Loucy (cell line): ENCODE results near the gene CENPB.

Source experiments
- H2AFZ ChIP-seq: fragments of 200-600 bp; sonication (generic); 2 replicates; pipeline ENCODE4 v1.6.0; 2016; ENCODE audit warnings: antibody characterized with exemption, mild to moderate bottlenecking, low read length, moderate library complexity
- H3F3A ChIP-seq: fragments of 200-600 bp; 2 replicates; pipeline ENCODE4 v1.6.0; 2016; ENCODE audit warnings: antibody characterized with exemption, low read depth, mild to moderate bottlenecking
- H3K27me3 ChIP-seq: fragments of 200-600 bp; sonication (generic); 2 replicates; pipeline ENCODE4 v1.6.1; 2014; ENCODE audit warnings: low read length, mild to moderate bottlenecking; ENCODE audit not compliant: insufficient read depth, poor library complexity, severe bottlenecking
- H3K36me3 ChIP-seq: fragments of 200-600 bp; sonication (generic); 2 replicates; pipeline ENCODE4 v1.6.1; 2016; ENCODE audit warnings: low read length; ENCODE audit not compliant: insufficient read depth
- H3K4me1 ChIP-seq: fragments of 200-600 bp; sonication (generic); 2 replicates; pipeline ENCODE4 v1.5.1; 2014; ENCODE audit warnings: low read length, mild to moderate bottlenecking; ENCODE audit not compliant: insufficient read depth, poor library complexity, severe bottlenecking
- H3K4me2 ChIP-seq: fragments of 200-600 bp; sonication (generic); 2 replicates; pipeline ENCODE4 v1.6.0; 2014; ENCODE audit warnings: antibody characterized with exemption, low read length, low read depth, mild to moderate bottlenecking; ENCODE audit not compliant: poor library complexity, severe bottlenecking
- H3K4me3 ChIP-seq: fragments of 200-600 bp; sonication (generic); 2 replicates; pipeline ENCODE4 v1.5.1; 2014; ENCODE audit warnings: low read length, mild to moderate bottlenecking, mixed read lengths; ENCODE audit not compliant: poor library complexity, severe bottlenecking
- H3K79me2 ChIP-seq: fragments of 200-600 bp; sonication (generic); 2 replicates; pipeline ENCODE4 v1.6.1; 2014; ENCODE audit warnings: low read length; ENCODE audit not compliant: insufficient read depth
- H3K9ac ChIP-seq: fragments of 200-600 bp; sonication (generic); 2 replicates; pipeline ENCODE4 v1.6.0; 2014; ENCODE audit warnings: mild to moderate bottlenecking, low read depth, low read length, moderate library complexity; ENCODE audit not compliant: poor library complexity, severe bottlenecking
- H3K9me2 ChIP-seq: fragments of 200-600 bp; sonication (generic); replicated peaks from 2 replicates; pipeline ENCODE4 v1.6.1; 2016; ENCODE audit warnings: low read depth, low read length, mixed read lengths
- H3K9me3 ChIP-seq: fragments of 200-600 bp; sonication (generic); 2 replicates; pipeline ENCODE4 v1.6.1; 2014; ENCODE audit warnings: mild to moderate bottlenecking, antibody characterized with exemption, low read length, low read depth; ENCODE audit not compliant: insufficient read depth
- H4K20me1 ChIP-seq: fragments of 200-600 bp; sonication (generic); 2 replicates; pipeline ENCODE4 v1.6.0; 2014; ENCODE audit warnings: antibody characterized with exemption, low read length, mild to moderate bottlenecking; ENCODE audit not compliant: insufficient read depth, poor library complexity, severe bottlenecking
- CTCF ChIP-seq: fragments of 200-600 bp; sonication (generic); conservative IDR thresholded peaks from 2 replicates; pipeline ENCODE4 v1.5.1; 2014; ENCODE audit warnings: mild to moderate bottlenecking, antibody characterized with exemption, low read length
- EZH2phosphoT487 ChIP-seq: fragments of 200-600 bp; IDR thresholded peaks from 2 replicates; pipeline ENCODE4 v1.6.1; 2018; ENCODE audit warnings: antibody characterized with exemption, mild to moderate bottlenecking, moderate library complexity, borderline replicate concordance

Gene CENPB

GRCh38 chr20:3753501-3754275, 32.9 kb downstream of the CENPB start:
- Histone ChIP-seq H2AFZ (no peak overlapping the region), H3F3A (no peaks in the 10 kb centered on the region), H3K9ac (no peak overlapping the region), H4K20me1 (no peaks in the 10 kb centered on the region), H3K27me3 (no peaks in the 10 kb centered on the region), H3K79me2 (no peaks in the 10 kb centered on the region), H3K36me3 (peaks cover 8% of the 10 kb centered on the region; the same call in 1 of the 2 replicates), H3K4me1 (no peaks in the 10 kb centered on the region), H3K4me3 (no peak overlapping the region), H3K9me2 (no peaks in the 10 kb centered on the region), H3K4me2 (no peak overlapping the region), H3K9me3 (no peaks in the 10 kb centered on the region)
- TF ChIP-seq CTCF: no peak
- TF ChIP-seq EZH2phosphoT487: no peak

GRCh38 chr20:3753098-3753497, 33.4 kb downstream of the CENPB start:
- Histone ChIP-seq H4K20me1 (no peaks in the 10 kb centered on the region), H3K9ac (no peak overlapping the region), H3K4me2 (no peak overlapping the region), H3K4me1 (no peaks in the 10 kb centered on the region), H3K27me3 (no peaks in the 10 kb centered on the region), H2AFZ (no peak overlapping the region), H3K36me3 (peaks cover 4% of the 10 kb centered on the region; the same call in 1 of the 2 replicates), H3K9me3 (no peaks in the 10 kb centered on the region), H3K79me2 (no peaks in the 10 kb centered on the region), H3F3A (no peaks in the 10 kb centered on the region), H3K4me3 (no peak overlapping the region), H3K9me2 (no peaks in the 10 kb centered on the region)
- peak; percentile 78 for TF ChIP-seq CTCF
- TF ChIP-seq EZH2phosphoT487: no peak

GRCh38 chr20:3752386-3752759, 34.2 kb downstream of the CENPB start:
- no peaks in the 10 kb centered on the region; the same call in 1 of the 2 replicates for H3K36me3 ChIP-seq
- no peaks in the 10 kb centered on the region for H3K4me1 ChIP-seq
- H3K4me2 ChIP-seq: no peak overlapping the region
- no peaks in the 10 kb centered on the region for H4K20me1 ChIP-seq
- no peaks in the 10 kb centered on the region for H3K27me3 ChIP-seq
- H3K9me2 ChIP-seq: no peaks in the 10 kb centered on the region
- H3F3A ChIP-seq: no peaks in the 10 kb centered on the region
- H3K4me3 ChIP-seq: no peak overlapping the region
- no peak overlapping the region for H2AFZ ChIP-seq
- no peak for TF ChIP-seq CTCF
- no peak for TF ChIP-seq EZH2phosphoT487
- H3K9me3 ChIP-seq: no peaks in the 10 kb centered on the region
- H3K9ac ChIP-seq: no peak overlapping the region
- no peaks in the 10 kb centered on the region for H3K79me2 ChIP-seq
